ENCODE results near the gene NHSL2.

DNA sequence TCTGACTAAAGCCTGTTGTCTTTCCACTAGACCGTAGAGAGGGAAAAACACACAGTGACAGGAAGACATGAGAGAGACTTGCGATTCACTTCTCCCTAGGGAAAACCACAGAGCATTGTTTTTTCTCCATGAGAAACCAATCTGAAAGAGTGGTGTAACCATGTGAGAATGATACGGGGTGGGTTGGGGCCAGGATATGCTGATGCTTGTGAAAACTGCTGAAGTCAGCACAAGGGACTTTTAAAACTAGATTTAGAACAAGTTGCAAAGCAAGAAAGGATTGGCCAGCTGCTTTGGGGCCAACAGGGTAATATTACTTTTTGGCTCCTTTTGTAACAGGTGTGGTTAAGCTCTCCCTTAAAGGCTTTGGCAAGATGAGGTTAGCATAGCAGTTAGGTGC, 66.1 kb downstream of the NHSL2 start:
- TF ChIP-seq POLR2A (IDR thresholded peaks at IDR 0.05): no peak
- TF ChIP-seq, protein P1, sequence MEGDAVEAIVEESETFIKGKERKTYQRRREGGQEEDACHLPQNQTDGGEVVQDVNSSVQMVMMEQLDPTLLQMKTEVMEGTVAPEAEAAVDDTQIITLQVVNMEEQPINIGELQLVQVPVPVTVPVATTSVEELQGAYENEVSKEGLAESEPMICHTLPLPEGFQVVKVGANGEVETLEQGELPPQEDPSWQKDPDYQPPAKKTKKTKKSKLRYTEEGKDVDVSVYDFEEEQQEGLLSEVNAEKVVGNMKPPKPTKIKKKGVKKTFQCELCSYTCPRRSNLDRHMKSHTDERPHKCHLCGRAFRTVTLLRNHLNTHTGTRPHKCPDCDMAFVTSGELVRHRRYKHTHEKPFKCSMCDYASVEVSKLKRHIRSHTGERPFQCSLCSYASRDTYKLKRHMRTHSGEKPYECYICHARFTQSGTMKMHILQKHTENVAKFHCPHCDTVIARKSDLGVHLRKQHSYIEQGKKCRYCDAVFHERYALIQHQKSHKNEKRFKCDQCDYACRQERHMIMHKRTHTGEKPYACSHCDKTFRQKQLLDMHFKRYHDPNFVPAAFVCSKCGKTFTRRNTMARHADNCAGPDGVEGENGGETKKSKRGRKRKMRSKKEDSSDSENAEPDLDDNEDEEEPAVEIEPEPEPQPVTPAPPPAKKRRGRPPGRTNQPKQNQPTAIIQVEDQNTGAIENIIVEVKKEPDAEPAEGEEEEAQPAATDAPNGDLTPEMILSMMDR (IDR thresholded peaks at IDR 0.05): no peak
- TF ChIP-seq EP300 (IDR thresholded peaks at IDR 0.05): no peak
